ENCODE data around the gene TMEM132E.

Gene TMEM132E

GRCh38 chr17:34570506-34570905 lies 8.9 kb upstream of the TMEM132E start:
- no peak for DNase-seq

- DNase-seq, result no peak
Observed at GRCh38 chr17:34571428-34572130, 7.8 kb upstream of the TMEM132E start.

- DNase-seq, result no peak
Observed at GRCh38 chr17:34572483-34572882, 6.9 kb upstream of the TMEM132E start.

- DNase-seq, result no peak
Observed at GRCh38 chr17:34575182-34575581, 4.2 kb upstream of the TMEM132E start.

- no peak for DNase-seq
Observed at GRCh38 chr17:34578016-34578415, 1.4 kb upstream of the TMEM132E start.

GRCh38 chr17:34578656-34579016 lies 746 bp upstream of the TMEM132E start:
- no peak for DNase-seq

GRCh38 chr17:34579979-34580684 lies 750 bp downstream of the TMEM132E start:
- DNase-seq, result no peak

- no peak for DNase-seq
Observed at GRCh38 chr17:34580685-34581445, 1.5 kb downstream of the TMEM132E start.

GRCh38 chr17:34581446-34582184 lies 2.2 kb downstream of the TMEM132E start:
- no peak for DNase-seq

- DNase-seq, result no peak
Observed at GRCh38 chr17:34582185-34582900, 3.0 kb downstream of the TMEM132E start.

- DNase-seq, result no peak
Observed at GRCh38 chr17:34582901-34583245, 3.5 kb downstream of the TMEM132E start.

GRCh38 chr17:34584805-34585416 lies 5.5 kb downstream of the TMEM132E start:
- no peak for DNase-seq

- DNase-seq, result no peak
Observed at GRCh38 chr17:34586346-34586846, 7.0 kb downstream of the TMEM132E start.

- DNase-seq, result no peak
Observed at GRCh38 chr17:34588266-34588665, 8.9 kb downstream of the TMEM132E start.

GRCh38 chr17:34589120-34589965 lies 10.0 kb downstream of the TMEM132E start:
- DNase-seq, result no peak

- no peak for DNase-seq
Observed at GRCh38 chr17:34592002-34592401, 12.6 kb downstream of the TMEM132E start.

GRCh38 chr17:34596920-34597319 lies 17.5 kb downstream of the TMEM132E start:
- no peak for DNase-seq

- DNase-seq, result no peak
Observed at GRCh38 chr17:34598161-34598776, 18.9 kb downstream of the TMEM132E start.

- no peak for DNase-seq
Observed at GRCh38 chr17:34601416-34601815, 22.0 kb downstream of the TMEM132E start.

- no peak for DNase-seq
Observed at GRCh38 chr17:34603974-34604373, 24.6 kb downstream of the TMEM132E start.

GRCh38 chr17:34606763-34607162 lies 27.4 kb downstream of the TMEM132E start:
- DNase-seq, result no peak

Measured in KG1 (cell line).